H9 (cell line): Measurements from ENCODE around the gene NPAT. TPM values are rescaled to one million over a fixed set of nuclear protein-coding genes. Genes with fewer than 3 reads are reported as not detected.
A peak's percentile ranks its signal among the peaks of the same experiment; 100 is the strongest.

ENCODE experiments used
- DNase-seq: peaks from one replicate; pipeline ENCODE4 v3.0.0-alpha.2; 2017
- H2AFZ ChIP-seq: one replicate; pipeline ENCODE4 v1.6.1; 2013; ENCODE audit warnings: mild to moderate bottlenecking, low read length, control low read depth, moderate library complexity
- H2AK5ac ChIP-seq: 2 replicates; pipeline ENCODE4 v1.6.1; 2013; ENCODE audit warnings: low read length, control low read depth, mixed read lengths; ENCODE audit not compliant: insufficient read length
- H2BK120ac ChIP-seq: one replicate; pipeline ENCODE4 v1.6.1; 2013; ENCODE audit warnings: low read depth, mild to moderate bottlenecking, low read length, control low read depth, inconsistent platforms; ENCODE audit not compliant: poor library complexity, severe bottlenecking
- H2BK12ac ChIP-seq: 2 replicates; pipeline ENCODE4 v1.6.1; 2013; ENCODE audit warnings: low read length, control low read depth, mixed read lengths, low read depth; ENCODE audit not compliant: insufficient read length
- H2BK15ac ChIP-seq: 2 replicates; pipeline ENCODE4 v1.6.1; 2013; ENCODE audit warnings: low read depth, low read length, control low read depth
- H2BK20ac ChIP-seq: one replicate; pipeline ENCODE4 v1.6.1; 2013; ENCODE audit warnings: low read depth, mild to moderate bottlenecking, low read length, control low read depth, inconsistent platforms; ENCODE audit not compliant: poor library complexity, severe bottlenecking
- H2BK5ac ChIP-seq: 2 replicates; pipeline ENCODE4 v1.6.1; 2013; ENCODE audit warnings: low read length, control low read depth, mixed read lengths; ENCODE audit not compliant: insufficient read length
- H3K14ac ChIP-seq: 2 replicates; pipeline ENCODE4 v1.6.1; 2013; ENCODE audit warnings: low read length, control low read depth; ENCODE audit not compliant: insufficient read depth
- H3K18ac ChIP-seq: 2 replicates; pipeline ENCODE4 v1.6.1; 2013; ENCODE audit warnings: low read depth, mild to moderate bottlenecking, mixed read lengths, low read length, control low read depth; ENCODE audit not compliant: insufficient read length
- H3K23ac ChIP-seq: 2 replicates; pipeline ENCODE4 v1.6.1; 2013; ENCODE audit warnings: low read length, control low read depth, mixed read lengths, low read depth; ENCODE audit not compliant: insufficient read length
- H3K23me2 ChIP-seq: 2 replicates; pipeline ENCODE4 v1.6.1; 2013; ENCODE audit warnings: low read depth, mild to moderate bottlenecking, mixed read lengths, low read length, control low read depth; ENCODE audit not compliant: insufficient read length, poor library complexity, severe bottlenecking
- H3K27ac ChIP-seq: 2 replicates; pipeline ENCODE4 v1.5.1; 2013; ENCODE audit warnings: low read length, control low read depth, mixed read lengths, low read depth; ENCODE audit not compliant: insufficient read length
- H3K27me3 ChIP-seq: 2 replicates; pipeline ENCODE4 v1.6.1; 2013; ENCODE audit warnings: low read length, control low read depth, inconsistent platforms; ENCODE audit not compliant: insufficient read depth
- H3K4ac ChIP-seq: 2 replicates; pipeline ENCODE4 v1.6.1; 2013; ENCODE audit warnings: low read depth, mild to moderate bottlenecking, control low read depth, inconsistent platforms, low read length, moderate library complexity
- H3K4me1 ChIP-seq: 2 replicates; pipeline ENCODE4 v1.6.1; 2013; ENCODE audit warnings: low read length, control low read depth, inconsistent platforms; ENCODE audit not compliant: insufficient read depth
- H3K4me2 ChIP-seq: 2 replicates; pipeline ENCODE4 v1.6.1; 2013; ENCODE audit warnings: low read length, control low read depth, mixed read lengths; ENCODE audit not compliant: insufficient read length, insufficient read depth
- H3K56ac ChIP-seq: 2 replicates; pipeline ENCODE4 v1.6.1; 2013; ENCODE audit warnings: low read depth, mild to moderate bottlenecking, mixed read lengths, low read length, control low read depth; ENCODE audit not compliant: insufficient read length
- H3K79me1 ChIP-seq: 2 replicates; pipeline ENCODE4 v1.6.1; 2013; ENCODE audit warnings: low read depth, mild to moderate bottlenecking, moderate library complexity, low read length, control low read depth, inconsistent platforms; ENCODE audit not compliant: insufficient read depth, poor library complexity, severe bottlenecking
- H3K79me2 ChIP-seq: 2 replicates; pipeline ENCODE4 v1.6.1; 2013; ENCODE audit warnings: low read length, control low read depth, inconsistent platforms; ENCODE audit not compliant: insufficient read depth
- H3K9ac ChIP-seq: 2 replicates; pipeline ENCODE4 v1.6.1; 2013; ENCODE audit warnings: low read length, control low read depth, mixed read lengths; ENCODE audit not compliant: insufficient read length; ENCODE audit errors: extremely low read depth
- H3K9me3 ChIP-seq: one replicate; pipeline ENCODE4 v1.6.1; 2013; ENCODE audit warnings: low read depth, low read length, inconsistent platforms; ENCODE audit not compliant: control insufficient read depth
- H3T11ph ChIP-seq: one replicate; pipeline ENCODE4 v1.6.1; 2013; ENCODE audit warnings: mild to moderate bottlenecking, low read length, control low read depth, inconsistent platforms
- H4K20me1 ChIP-seq: one replicate; pipeline ENCODE4 v1.6.1; 2013; ENCODE audit not compliant: control insufficient read depth, insufficient read length, insufficient read depth
- H4K5ac ChIP-seq: 2 replicates; pipeline ENCODE4 v1.6.1; 2013; ENCODE audit warnings: low read depth, mild to moderate bottlenecking, mixed read lengths, low read length, control low read depth; ENCODE audit not compliant: insufficient read length
- H4K8ac ChIP-seq: replicated peaks from 2 replicates; pipeline ENCODE4 v1.6.1; 2013; ENCODE audit warnings: low read length, control low read depth, mixed read lengths, low read depth; ENCODE audit not compliant: insufficient read length
- H4K91ac ChIP-seq: 2 replicates; pipeline ENCODE4 v1.6.1; 2013; ENCODE audit warnings: low read depth, mild to moderate bottlenecking, moderate library complexity, mixed read lengths, low read length, control low read depth; ENCODE audit not compliant: insufficient read length
- H3K27ac Mint-ChIP-seq, 3 experiments: 2 replicates in 2 of 3; 3 replicates in 1 of 3; pipeline ENCODE4 v1.8.0; 2020 to 2021; ENCODE audit warnings: mixed read lengths in 3 of 3, mild to moderate bottlenecking in 1 of 3, moderate library complexity in 1 of 3
- H3K27me3 Mint-ChIP-seq: 2 replicates; pipeline ENCODE4 v1.8.0; 2021; ENCODE audit warnings: low read depth, mild to moderate bottlenecking, moderate library complexity, mixed read lengths
- H3K36me3 Mint-ChIP-seq, 3 experiments: 2 replicates in 2 of 3; 3 replicates in 1 of 3; pipeline ENCODE4 v1.8.0; 2020 to 2021; ENCODE audit warnings: low read depth in 3 of 3, mixed read lengths in 3 of 3; ENCODE audit not compliant: insufficient read depth in 1 of 3
- H3K4me1 Mint-ChIP-seq, 2 experiments: 2 replicates each; pipeline ENCODE4 v1.8.0; 2020; ENCODE audit warnings: mixed read lengths in 2 of 2
- H3K4me3 Mint-ChIP-seq, 2 experiments: 2 replicates in 1 of 2; 3 replicates in 1 of 2; pipeline ENCODE4 v1.8.0; 2020 to 2021; ENCODE audit warnings: mild to moderate bottlenecking in 2 of 2, mixed read lengths in 2 of 2, moderate library complexity in 1 of 2
- H3K9me3 Mint-ChIP-seq, 2 experiments: 2 replicates in 1 of 2; 3 replicates in 1 of 2; pipeline ENCODE4 v1.8.0; 2020; ENCODE audit warnings: mild to moderate bottlenecking in 2 of 2, mixed read lengths in 2 of 2, moderate library complexity in 1 of 2
- CTCF ChIP-seq: fragments of 200-600 bp; sonication (generic); conservative IDR thresholded peaks from 3 replicates; pipeline ENCODE4 v1.8.0; 2021; ENCODE audit warnings: antibody characterized with exemption, mild to moderate bottlenecking
- WGBS: extraction: QIAGEN DNeasy Blood & Tissue Kit; methylation state at CpG from one replicate; pipeline ENCODE4 v1.1.7; 2013; ENCODE audit warnings: missing lambda C conversion rate, low lambda C conversion rate, mixed read lengths; ENCODE audit not compliant: insufficient read length; ENCODE audit errors: extremely low coverage; 5-methylcytosine and 5-hydroxymethylcytosine counted together
- total RNA-seq: library from RNA; stranded (reverse); gene quantifications from 2 replicates; pipeline ENCODE4 v1.2.1, GENCODE V29; 2021

Gene NPAT
- total RNA-seq, 1 experiment from 2014 or later: 22.9 TPM

GRCh38 chr11:108115500-108116140 is 106.8 kb downstream of the NPAT start:
- no peaks in the 10 kb centered on the region for H3K4me1 ChIP-seq
- no peaks in the 10 kb centered on the region for H3K9me3 Mint-ChIP-seq
- no peaks in the 10 kb centered on the region for H3K27me3 ChIP-seq
- H3K9ac ChIP-seq: no peak overlapping the region
- H3K18ac ChIP-seq: no peak overlapping the region
- H3K4me1 Mint-ChIP-seq: peaks cover 12% of the 10 kb centered on the region in 2 experiments
- H3K27ac Mint-ChIP-seq: peak overlapping the region in 1 of 3 experiments; percentile 8; a peak in 1 of 7 replicates
- no peak overlapping the region for H3K23ac ChIP-seq
- no peak overlapping the region for H3K27ac ChIP-seq
- H2BK20ac ChIP-seq: no peak overlapping the region
- TF ChIP-seq CTCF: no peak
- no CpG with 5 or more reads among the region's 5 CpGs for WGBS
- no peak overlapping the region for H4K8ac ChIP-seq
- no peaks in the 10 kb centered on the region; the same call in 1 of the 2 replicates for H3K27me3 Mint-ChIP-seq
- no peak overlapping the region for H2BK120ac ChIP-seq
- H2AFZ ChIP-seq: no peak overlapping the region
- H4K91ac ChIP-seq: no peak overlapping the region
- no peak overlapping the region for H2AK5ac ChIP-seq
- H2BK15ac ChIP-seq: no peak overlapping the region
- no peaks in the 10 kb centered on the region; a peak in 1 of 7 replicates for H3K36me3 Mint-ChIP-seq
- no peaks in the 10 kb centered on the region for H4K20me1 ChIP-seq
- H3T11ph ChIP-seq: no peak overlapping the region
- H3K4me3 Mint-ChIP-seq: no peak overlapping the region
- no peaks in the 10 kb centered on the region for H3K79me1 ChIP-seq
- no peaks in the 10 kb centered on the region for H3K9me3 ChIP-seq
- no peak overlapping the region for H2BK5ac ChIP-seq
- no peaks in the 10 kb centered on the region for H3K79me2 ChIP-seq
- DNase-seq: peak; percentile 36
- H3K23me2 ChIP-seq: no peaks in the 10 kb centered on the region
- no peak overlapping the region for H3K4me2 ChIP-seq
- no peak overlapping the region for H3K14ac ChIP-seq
- H2BK12ac ChIP-seq: no peak overlapping the region
- H4K5ac ChIP-seq: no peak overlapping the region
- H3K4ac ChIP-seq: no peak overlapping the region
- H3K56ac ChIP-seq: no peak overlapping the region
